Panc1 (cell line): Measurements from ENCODE around the gene CSTF3.

ENCODE experiments used
- CTCF ChIP-seq: fragments of 450-650 bp; IDR thresholded peaks from 2 replicates; pipeline ENCODE4 v1.5.1; 2017; ENCODE audit warnings: mild to moderate bottlenecking
- POLR2AphosphoS5 ChIP-seq: IDR thresholded peaks from 2 replicates; pipeline ENCODE4 v1.6.1; 2012; ENCODE audit warnings: mild to moderate bottlenecking, low read depth, low read length, moderate library complexity

DNA sequence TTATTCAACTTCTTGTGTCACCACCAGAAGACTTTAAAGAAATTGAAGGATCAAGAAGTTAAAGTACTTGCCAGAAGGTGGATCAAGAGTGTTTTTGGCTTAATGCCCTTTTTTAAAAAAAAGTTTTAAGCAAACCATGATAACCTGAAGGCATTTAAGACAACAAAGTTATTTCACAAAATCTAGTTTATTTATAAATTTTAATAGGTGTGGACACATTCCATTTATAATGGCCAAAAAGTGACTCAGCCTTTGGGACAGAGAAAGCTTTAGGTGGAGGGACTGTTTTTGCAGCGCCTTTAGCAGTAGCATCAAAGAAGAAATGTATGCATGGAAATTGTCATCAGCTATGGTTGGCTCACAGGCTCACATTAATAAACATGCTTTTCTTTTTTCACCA is 104.0 kb downstream of the CSTF3 start:
- TF ChIP-seq CTCF (no peak), POLR2AphosphoS5 (no peak)
